WTC11 (cell line): ENCODE measurements around the gene ST6GAL1. TPM values are rescaled to one million over a fixed set of nuclear protein-coding genes. Genes with fewer than 3 reads are reported as not detected.
A peak's percentile ranks its signal among the peaks of the same experiment; 100 is the strongest.

Experiments used
- ATAC-seq: fragments of 200-7000 bp; cut with Tn5 transposase; 2 replicates; pipeline ENCODE4 v1.10.0; 2021; ENCODE audit warnings: mild to moderate bottlenecking, moderate library complexity
- CTCF ChIA-PET: fragments of 300-600 bp; sonication (Branson Sonifier 250); formaldehyde crosslinking; loops from one replicate; lab custom pipeline; 2021; ENCODE audit warnings: antibody characterized with exemption; lab: Charles Lee
- POLR2A ChIA-PET: fragments of 350-600 bp; sonication (Branson Sonifier 250); formaldehyde crosslinking; loops from one replicate; lab custom pipeline; 2021; ENCODE audit warnings: antibody characterized with exemption; lab: Charles Lee
- DNase-seq: peaks from one replicate; pipeline ENCODE4 v3.0.0; 2021; ENCODE audit warnings: low spot score
- H3K27ac Mint-ChIP-seq: 2 replicates; pipeline ENCODE4 v1.8.0; 2021; ENCODE audit warnings: mixed read lengths
- H3K27me3 Mint-ChIP-seq: 2 replicates; pipeline ENCODE4 v1.8.0; 2021; ENCODE audit warnings: low read depth, mild to moderate bottlenecking, moderate library complexity, mixed read lengths
- H3K36me3 Mint-ChIP-seq: 2 replicates; pipeline ENCODE4 v1.8.0; 2021; ENCODE audit warnings: mixed read lengths
- H3K4me1 Mint-ChIP-seq: 2 replicates; pipeline ENCODE4 v1.8.0; 2022; ENCODE audit warnings: mixed read lengths
- H3K4me3 Mint-ChIP-seq: 2 replicates; pipeline ENCODE4 v1.8.0; 2021; ENCODE audit warnings: mild to moderate bottlenecking, moderate library complexity, mixed read lengths
- H3K9me3 Mint-ChIP-seq: 2 replicates; pipeline ENCODE4 v1.8.0; 2021; ENCODE audit warnings: mixed read lengths
- E2F4 ChIP-seq: sonication (generic); formaldehyde crosslinking; IDR thresholded peaks from 2 replicates; pipeline ENCODE4 v1.8.1; 2022; ENCODE audit warnings: low read depth, mild to moderate bottlenecking, moderate library complexity, missing genetic modification reagents, borderline replicate concordance
- ESRRA ChIP-seq: sonication (generic); formaldehyde crosslinking; IDR thresholded peaks from 2 replicates; pipeline ENCODE4 v1.8.1; 2022; ENCODE audit warnings: mild to moderate bottlenecking, missing genetic modification reagents, borderline replicate concordance
- HMGA2 ChIP-seq: fragments of 250-450 bp; sonication (Bioruptor Pico); IDR thresholded peaks from 2 replicates; pipeline ENCODE4 v1.4.0; 2021; ENCODE audit warnings: mild to moderate bottlenecking, moderate library complexity
- JAZF1 ChIP-seq: fragments of 250-450 bp; sonication (Bioruptor Pico); IDR thresholded peaks from 2 replicates; pipeline ENCODE4 v1.9.0; 2021; ENCODE audit warnings: moderate library complexity, mild to moderate bottlenecking, inconsistent platforms
- KAT7 ChIP-seq: sonication (generic); formaldehyde crosslinking; IDR thresholded peaks from 2 replicates; pipeline ENCODE4 v1.8.1; 2023; ENCODE audit warnings: missing genetic modification reagents, mild to moderate bottlenecking, borderline replicate concordance
- MXD4 ChIP-seq: fragments of 250-450 bp; sonication (Bioruptor Pico); IDR thresholded peaks from 2 replicates; pipeline ENCODE4 v1.8.0; 2021; ENCODE audit warnings: mild to moderate bottlenecking, moderate library complexity, borderline replicate concordance
- NFYB ChIP-seq: sonication (generic); formaldehyde crosslinking; conservative IDR thresholded peaks from 2 replicates; pipeline ENCODE4 v1.8.0; 2022; ENCODE audit warnings: low read depth, missing genetic modification reagents
- NR2C2 ChIP-seq: sonication (generic); formaldehyde crosslinking; IDR thresholded peaks from 2 replicates; pipeline ENCODE4 v1.8.0; 2022; ENCODE audit warnings: mild to moderate bottlenecking, missing genetic modification reagents
- NR3C1 ChIP-seq: sonication (generic); formaldehyde crosslinking; conservative IDR thresholded peaks from 2 replicates; pipeline ENCODE4 v1.8.1; 2023; ENCODE audit warnings: low read depth, mild to moderate bottlenecking, missing genetic modification reagents
- RORB ChIP-seq: fragments of 250-450 bp; sonication (Bioruptor Pico); IDR thresholded peaks from 2 replicates; pipeline ENCODE4 v1.9.0; 2021; ENCODE audit warnings: mild to moderate bottlenecking
- SMAD3 ChIP-seq: sonication (generic); formaldehyde crosslinking; IDR thresholded peaks from 2 replicates; pipeline ENCODE4 v1.8.0; 2022; ENCODE audit warnings: missing genetic modification reagents, mild to moderate bottlenecking, borderline replicate concordance
- TP53 ChIP-seq: sonication (generic); formaldehyde crosslinking; IDR thresholded peaks from 2 replicates; pipeline ENCODE4 v1.8.1; 2023; ENCODE audit warnings: mild to moderate bottlenecking, missing genetic modification reagents
- ZNF121 ChIP-seq: sonication (generic); formaldehyde crosslinking; IDR thresholded peaks from 2 replicates; pipeline ENCODE4 v1.8.0; 2023; ENCODE audit warnings: missing genetic modification reagents
- total RNA-seq: library from RNA; stranded (reverse); gene quantifications from 3 replicates; pipeline ENCODE4 v1.2.3, GENCODE V29; 2021
- TF ChIP-seq, protein P1 (sequence below): sonication (generic); formaldehyde crosslinking; IDR thresholded peaks from 2 replicates; pipeline ENCODE4 v1.8.0; 2022; ENCODE audit warnings: mild to moderate bottlenecking, missing genetic modification reagents
- TF ChIP-seq, protein P2 (sequence below): fragments of 250-450 bp; sonication (Bioruptor Pico); IDR thresholded peaks from 2 replicates; pipeline ENCODE4 v1.9.0; 2021; ENCODE audit warnings: moderate library complexity, mild to moderate bottlenecking, inconsistent platforms, borderline replicate concordance
- TF ChIP-seq, protein P3 (sequence below): fragments of 250-450 bp; sonication (Bioruptor Pico); IDR thresholded peaks from 2 replicates; pipeline ENCODE4 v1.8.0; 2021; ENCODE audit warnings: mild to moderate bottlenecking
- TF ChIP-seq, protein P4 (sequence below): sonication (generic); formaldehyde crosslinking; IDR thresholded peaks from 2 replicates; pipeline ENCODE4 v1.8.1; 2023; ENCODE audit warnings: mild to moderate bottlenecking, moderate library complexity, missing genetic modification reagents
- TF ChIP-seq, protein P5 (sequence below): sonication (generic); formaldehyde crosslinking; IDR thresholded peaks from 2 replicates; pipeline ENCODE4 v1.8.0; 2023; ENCODE audit warnings: missing genetic modification reagents, mild to moderate bottlenecking, borderline replicate concordance

ST6GAL1 gene
- total RNA-seq, 1 experiment from 2014 or later: 87.5 TPM

DNA sequence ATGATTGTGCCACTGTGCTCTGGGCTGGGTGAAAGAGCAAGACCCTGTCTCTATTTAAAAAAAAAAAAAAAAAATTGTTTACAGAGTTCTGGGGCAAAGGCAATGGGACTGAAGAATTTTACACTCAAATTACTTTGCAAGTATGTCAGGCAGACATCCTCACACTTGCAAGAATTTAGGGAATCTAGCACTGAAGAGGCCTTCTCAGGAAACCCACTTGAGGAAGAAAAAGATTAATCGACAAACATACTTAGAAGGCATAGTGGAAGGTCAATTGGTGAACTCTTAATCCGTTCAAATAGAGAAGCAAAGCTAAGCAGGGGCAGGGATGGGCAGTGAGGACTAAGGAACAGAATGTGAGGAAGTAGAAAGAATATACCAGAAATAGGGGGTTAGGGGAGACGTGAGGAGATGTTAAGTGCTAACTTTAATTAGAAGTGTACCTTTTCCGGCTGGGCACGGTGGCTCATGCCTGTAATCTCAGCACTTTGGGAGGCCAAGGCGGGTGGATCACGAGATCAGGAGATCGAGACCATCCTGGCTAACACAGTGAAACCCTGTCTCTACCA is 15.0 kb downstream of the ST6GAL1 start:
- ChIA-PET CTCF (interaction anchor here (1.2 to 2.3 kb wide), 2 partner anchors 96 to 194 kb away, joined by 3 to 8 read pairs; partner anchors contain the start of gene RPL39L), POLR2A (interaction anchor here (0.6 kb wide), 1 partner anchor 121 kb away, joined by 4 read pairs; no protein-coding TSS in a partner anchor)
- Mint-ChIP-seq H3K4me1 (peaks cover 63% of the 10 kb centered on the region), H3K36me3 (peaks cover 45% of the 10 kb centered on the region), H3K9me3 (peaks cover 3% of the 10 kb centered on the region; the same call in 1 of the 2 replicates), H3K27ac (peak overlapping the region; percentile 63), H3K27me3 (no peaks in the 10 kb centered on the region), H3K4me3 (no peak overlapping the region)
- TF ChIP-seq HMGA2 (CRISPR knock-in tag) (no peak), ZNF121 (CRISPR knock-in tag) (no peak), NR3C1 (CRISPR knock-in tag) (no peak), SMAD3 (CRISPR knock-in tag) (no peak), MXD4 (CRISPR knock-in tag) (no peak), TP53 (no peak), KAT7 (no peak), RORB (no peak), NFYB (CRISPR knock-in tag) (no peak), E2F4 (CRISPR knock-in tag) (no peak), JAZF1 (CRISPR knock-in tag) (no peak), NR2C2 (CRISPR knock-in tag) (no peak), ESRRA (CRISPR knock-in tag) (no peak)
- TF ChIP-seq, protein P1, sequence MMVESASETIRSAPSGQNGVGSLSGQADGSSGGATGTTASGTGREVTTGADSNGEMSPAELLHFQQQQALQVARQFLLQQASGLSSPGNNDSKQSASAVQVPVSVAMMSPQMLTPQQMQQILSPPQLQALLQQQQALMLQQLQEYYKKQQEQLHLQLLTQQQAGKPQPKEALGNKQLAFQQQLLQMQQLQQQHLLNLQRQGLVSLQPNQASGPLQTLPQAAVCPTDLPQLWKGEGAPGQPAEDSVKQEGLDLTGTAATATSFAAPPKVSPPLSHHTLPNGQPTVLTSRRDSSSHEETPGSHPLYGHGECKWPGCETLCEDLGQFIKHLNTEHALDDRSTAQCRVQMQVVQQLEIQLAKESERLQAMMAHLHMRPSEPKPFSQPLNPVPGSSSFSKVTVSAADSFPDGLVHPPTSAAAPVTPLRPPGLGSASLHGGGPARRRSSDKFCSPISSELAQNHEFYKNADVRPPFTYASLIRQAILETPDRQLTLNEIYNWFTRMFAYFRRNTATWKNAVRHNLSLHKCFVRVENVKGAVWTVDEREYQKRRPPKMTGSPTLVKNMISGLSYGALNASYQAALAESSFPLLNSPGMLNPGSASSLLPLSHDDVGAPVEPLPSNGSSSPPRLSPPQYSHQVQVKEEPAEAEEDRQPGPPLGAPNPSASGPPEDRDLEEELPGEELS: no peak
- TF ChIP-seq, protein P2, sequence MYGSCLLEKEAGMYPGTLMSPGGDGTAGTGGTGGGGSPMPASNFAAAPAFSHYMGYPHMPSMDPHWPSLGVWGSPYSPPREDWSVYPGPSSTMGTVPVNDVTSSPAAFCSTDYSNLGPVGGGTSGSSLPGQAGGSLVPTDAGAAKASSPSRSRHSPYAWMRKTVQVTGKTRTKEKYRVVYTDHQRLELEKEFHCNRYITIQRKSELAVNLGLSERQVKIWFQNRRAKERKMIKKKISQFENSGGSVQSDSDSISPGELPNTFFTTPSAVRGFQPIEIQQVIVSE (CRISPR knock-in tag): no peak
- TF ChIP-seq, protein P3, sequence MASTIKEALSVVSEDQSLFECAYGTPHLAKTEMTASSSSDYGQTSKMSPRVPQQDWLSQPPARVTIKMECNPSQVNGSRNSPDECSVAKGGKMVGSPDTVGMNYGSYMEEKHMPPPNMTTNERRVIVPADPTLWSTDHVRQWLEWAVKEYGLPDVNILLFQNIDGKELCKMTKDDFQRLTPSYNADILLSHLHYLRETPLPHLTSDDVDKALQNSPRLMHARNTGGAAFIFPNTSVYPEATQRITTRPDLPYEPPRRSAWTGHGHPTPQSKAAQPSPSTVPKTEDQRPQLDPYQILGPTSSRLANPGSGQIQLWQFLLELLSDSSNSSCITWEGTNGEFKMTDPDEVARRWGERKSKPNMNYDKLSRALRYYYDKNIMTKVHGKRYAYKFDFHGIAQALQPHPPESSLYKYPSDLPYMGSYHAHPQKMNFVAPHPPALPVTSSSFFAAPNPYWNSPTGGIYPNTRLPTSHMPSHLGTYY (CRISPR knock-in tag): no peak
- TF ChIP-seq, protein P4, sequence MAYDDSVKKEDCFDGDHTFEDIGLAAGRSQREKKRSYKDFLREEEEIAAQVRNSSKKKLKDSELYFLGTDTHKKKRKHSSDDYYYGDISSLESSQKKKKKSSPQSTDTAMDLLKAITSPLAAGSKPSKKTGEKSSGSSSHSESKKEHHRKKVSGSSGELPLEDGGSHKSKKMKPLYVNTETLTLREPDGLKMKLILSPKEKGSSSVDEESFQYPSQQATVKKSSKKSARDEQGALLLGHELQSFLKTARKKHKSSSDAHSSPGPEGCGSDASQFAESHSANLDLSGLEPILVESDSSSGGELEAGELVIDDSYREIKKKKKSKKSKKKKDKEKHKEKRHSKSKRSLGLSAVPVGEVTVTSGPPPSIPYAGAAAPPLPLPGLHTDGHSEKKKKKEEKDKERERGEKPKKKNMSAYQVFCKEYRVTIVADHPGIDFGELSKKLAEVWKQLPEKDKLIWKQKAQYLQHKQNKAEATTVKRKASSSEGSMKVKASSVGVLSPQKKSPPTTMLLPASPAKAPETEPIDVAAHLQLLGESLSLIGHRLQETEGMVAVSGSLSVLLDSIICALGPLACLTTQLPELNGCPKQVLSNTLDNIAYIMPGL (CRISPR knock-in tag): no peak
- TF ChIP-seq, protein P5, sequence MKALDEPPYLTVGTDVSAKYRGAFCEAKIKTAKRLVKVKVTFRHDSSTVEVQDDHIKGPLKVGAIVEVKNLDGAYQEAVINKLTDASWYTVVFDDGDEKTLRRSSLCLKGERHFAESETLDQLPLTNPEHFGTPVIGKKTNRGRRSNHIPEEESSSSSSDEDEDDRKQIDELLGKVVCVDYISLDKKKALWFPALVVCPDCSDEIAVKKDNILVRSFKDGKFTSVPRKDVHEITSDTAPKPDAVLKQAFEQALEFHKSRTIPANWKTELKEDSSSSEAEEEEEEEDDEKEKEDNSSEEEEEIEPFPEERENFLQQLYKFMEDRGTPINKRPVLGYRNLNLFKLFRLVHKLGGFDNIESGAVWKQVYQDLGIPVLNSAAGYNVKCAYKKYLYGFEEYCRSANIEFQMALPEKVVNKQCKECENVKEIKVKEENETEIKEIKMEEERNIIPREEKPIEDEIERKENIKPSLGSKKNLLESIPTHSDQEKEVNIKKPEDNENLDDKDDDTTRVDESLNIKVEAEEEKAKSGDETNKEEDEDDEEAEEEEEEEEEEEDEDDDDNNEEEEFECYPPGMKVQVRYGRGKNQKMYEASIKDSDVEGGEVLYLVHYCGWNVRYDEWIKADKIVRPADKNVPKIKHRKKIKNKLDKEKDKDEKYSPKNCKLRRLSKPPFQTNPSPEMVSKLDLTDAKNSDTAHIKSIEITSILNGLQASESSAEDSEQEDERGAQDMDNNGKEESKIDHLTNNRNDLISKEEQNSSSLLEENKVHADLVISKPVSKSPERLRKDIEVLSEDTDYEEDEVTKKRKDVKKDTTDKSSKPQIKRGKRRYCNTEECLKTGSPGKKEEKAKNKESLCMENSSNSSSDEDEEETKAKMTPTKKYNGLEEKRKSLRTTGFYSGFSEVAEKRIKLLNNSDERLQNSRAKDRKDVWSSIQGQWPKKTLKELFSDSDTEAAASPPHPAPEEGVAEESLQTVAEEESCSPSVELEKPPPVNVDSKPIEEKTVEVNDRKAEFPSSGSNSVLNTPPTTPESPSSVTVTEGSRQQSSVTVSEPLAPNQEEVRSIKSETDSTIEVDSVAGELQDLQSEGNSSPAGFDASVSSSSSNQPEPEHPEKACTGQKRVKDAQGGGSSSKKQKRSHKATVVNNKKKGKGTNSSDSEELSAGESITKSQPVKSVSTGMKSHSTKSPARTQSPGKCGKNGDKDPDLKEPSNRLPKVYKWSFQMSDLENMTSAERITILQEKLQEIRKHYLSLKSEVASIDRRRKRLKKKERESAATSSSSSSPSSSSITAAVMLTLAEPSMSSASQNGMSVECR: no peak
- no peak for DNase-seq
- no peak for ATAC-seq
